NT2/D1 (cell line): ENCODE data around the gene ASIC2.

Source experiments
- SUZ12 ChIP-seq: IDR thresholded peaks from 2 replicates; pipeline ENCODE4 v1.6.1; 2011; ENCODE audit not compliant: insufficient read length, insufficient read depth; ENCODE audit errors: extremely low read depth
- YY1 ChIP-seq: IDR thresholded peaks from 2 replicates; pipeline ENCODE4 v1.6.1; 2011; ENCODE audit not compliant: insufficient read length, insufficient read depth
- ZNF274 ChIP-seq: IDR thresholded peaks from 2 replicates; pipeline ENCODE4 v1.6.1; 2011; ENCODE audit warnings: mild to moderate bottlenecking, low read depth, low read length

GRCh38 chr17:33273743-33274410 lies 19.2 kb downstream of the ASIC2 start:
- TF ChIP-seq YY1 (no peak), ZNF274 (no peak), SUZ12 (no peak)
